Neural crest cell (in vitro differentiated cells): ENCODE results near the gene MYLK4. TPM values are rescaled to one million over a fixed set of nuclear protein-coding genes. Genes with fewer than 3 reads are reported as not detected.

ENCODE experiments used
- DNase-seq: peaks from one replicate; pipeline ENCODE4 v3.0.0; 2021; ENCODE audit warnings: low read depth, mixed read lengths, low spot score
- H3K27ac Mint-ChIP-seq: one replicate; pipeline ENCODE4 v1.8.0; 2021; ENCODE audit warnings: mild to moderate bottlenecking, mixed read lengths; ENCODE audit not compliant: unreplicated experiment
- H3K27me3 Mint-ChIP-seq: 2 replicates; pipeline ENCODE4 v1.8.0; 2021; ENCODE audit warnings: low read depth, mild to moderate bottlenecking, mixed read lengths
- H3K36me3 Mint-ChIP-seq: 2 replicates; pipeline ENCODE4 v1.8.0; 2021; ENCODE audit warnings: low read depth, mild to moderate bottlenecking, mixed read lengths
- H3K4me1 Mint-ChIP-seq: 2 replicates; pipeline ENCODE4 v1.8.0; 2021; ENCODE audit warnings: mixed read lengths
- H3K4me3 Mint-ChIP-seq: one replicate; pipeline ENCODE4 v1.8.0; 2021; ENCODE audit warnings: mild to moderate bottlenecking, mixed read lengths
- H3K9me3 Mint-ChIP-seq: 2 replicates; pipeline ENCODE4 v1.8.0; 2021; ENCODE audit warnings: mixed read lengths
- long read RNA-seq: library from polyadenylated mRNA; unstranded; transcript quantifications from one replicate; pipeline ENCODE4 v2.0.0, GENCODE V29; 2020
- total RNA-seq: library from RNA; stranded (reverse); gene quantifications from 2 replicates; pipeline ENCODE4 v1.2.1, GENCODE V29; 2021
- TF ChIP-seq, protein P1 (sequence below): fragments of 200-600 bp; sonication (generic); conservative IDR thresholded peaks from 2 replicates; pipeline ENCODE4 v1.5.0; 2021; ENCODE audit warnings: antibody characterized with exemption, mild to moderate bottlenecking

The MYLK4 gene
- 0.80 and 0.96 TPM in 2 replicates for total RNA-seq
- long read RNA-seq = 0 reads

- no peaks in the 10 kb centered on the region for H3K9me3 Mint-ChIP-seq
- H3K27ac Mint-ChIP-seq = no peak within 1 kb of the TSS
- no peak for DNase-seq
- H3K4me1 Mint-ChIP-seq = peaks cover 18% of the 10 kb centered on the region
- peaks cover 33% of the 10 kb centered on the region for H3K27me3 Mint-ChIP-seq
- no peaks in the 10 kb centered on the region for H3K36me3 Mint-ChIP-seq
- TF ChIP-seq, protein P1, sequence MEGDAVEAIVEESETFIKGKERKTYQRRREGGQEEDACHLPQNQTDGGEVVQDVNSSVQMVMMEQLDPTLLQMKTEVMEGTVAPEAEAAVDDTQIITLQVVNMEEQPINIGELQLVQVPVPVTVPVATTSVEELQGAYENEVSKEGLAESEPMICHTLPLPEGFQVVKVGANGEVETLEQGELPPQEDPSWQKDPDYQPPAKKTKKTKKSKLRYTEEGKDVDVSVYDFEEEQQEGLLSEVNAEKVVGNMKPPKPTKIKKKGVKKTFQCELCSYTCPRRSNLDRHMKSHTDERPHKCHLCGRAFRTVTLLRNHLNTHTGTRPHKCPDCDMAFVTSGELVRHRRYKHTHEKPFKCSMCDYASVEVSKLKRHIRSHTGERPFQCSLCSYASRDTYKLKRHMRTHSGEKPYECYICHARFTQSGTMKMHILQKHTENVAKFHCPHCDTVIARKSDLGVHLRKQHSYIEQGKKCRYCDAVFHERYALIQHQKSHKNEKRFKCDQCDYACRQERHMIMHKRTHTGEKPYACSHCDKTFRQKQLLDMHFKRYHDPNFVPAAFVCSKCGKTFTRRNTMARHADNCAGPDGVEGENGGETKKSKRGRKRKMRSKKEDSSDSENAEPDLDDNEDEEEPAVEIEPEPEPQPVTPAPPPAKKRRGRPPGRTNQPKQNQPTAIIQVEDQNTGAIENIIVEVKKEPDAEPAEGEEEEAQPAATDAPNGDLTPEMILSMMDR = no peak
- H3K4me3 Mint-ChIP-seq = no peak within 1 kb of the TSS
Observed at GRCh38 chr6:2750832-2751231, at the start of gene MYLK4. TSS of gene MYLK4 (minus strand) at chr6:2750922. CDS start at chr6:2749294, 1,628 bp downstream.

DNA sequence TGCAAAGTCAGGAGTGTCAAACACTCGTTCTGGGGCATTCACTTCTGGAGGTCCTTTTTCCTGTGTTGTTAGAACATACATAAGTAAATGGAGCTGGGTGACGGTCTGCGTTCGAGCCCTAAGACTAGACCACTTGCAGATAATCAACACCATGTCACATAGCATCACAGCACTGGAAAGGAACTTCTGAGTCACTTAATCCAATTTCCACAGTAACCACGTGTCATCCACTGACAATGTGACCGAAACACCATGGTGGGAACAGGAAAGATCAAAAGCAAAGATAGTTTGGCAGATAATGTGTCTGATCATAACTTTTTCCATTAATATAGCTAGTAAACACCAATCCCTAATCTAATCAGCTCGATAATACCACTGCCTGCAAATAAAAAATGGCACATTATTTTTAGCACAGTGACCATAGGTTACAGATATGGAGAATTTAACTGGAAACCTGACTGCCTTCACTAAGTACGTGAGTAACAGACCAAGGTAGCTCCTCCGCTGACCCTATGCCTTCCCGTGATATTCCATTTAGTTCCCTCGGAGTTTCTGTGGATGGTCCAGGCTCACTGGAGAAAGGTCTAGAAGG lies 49.3 kb upstream of the MYLK4 start:
- no peaks in the 10 kb centered on the region for H3K36me3 Mint-ChIP-seq
- TF ChIP-seq, protein P1 = no peak
- peak overlapping the region; percentile 8 for H3K27ac Mint-ChIP-seq
- no peak for DNase-seq
- H3K4me1 Mint-ChIP-seq = peaks cover 16% of the 10 kb centered on the region
- H3K9me3 Mint-ChIP-seq = no peaks in the 10 kb centered on the region
- H3K27me3 Mint-ChIP-seq = no peaks in the 10 kb centered on the region
- H3K4me3 Mint-ChIP-seq = no peak overlapping the region

DNA sequence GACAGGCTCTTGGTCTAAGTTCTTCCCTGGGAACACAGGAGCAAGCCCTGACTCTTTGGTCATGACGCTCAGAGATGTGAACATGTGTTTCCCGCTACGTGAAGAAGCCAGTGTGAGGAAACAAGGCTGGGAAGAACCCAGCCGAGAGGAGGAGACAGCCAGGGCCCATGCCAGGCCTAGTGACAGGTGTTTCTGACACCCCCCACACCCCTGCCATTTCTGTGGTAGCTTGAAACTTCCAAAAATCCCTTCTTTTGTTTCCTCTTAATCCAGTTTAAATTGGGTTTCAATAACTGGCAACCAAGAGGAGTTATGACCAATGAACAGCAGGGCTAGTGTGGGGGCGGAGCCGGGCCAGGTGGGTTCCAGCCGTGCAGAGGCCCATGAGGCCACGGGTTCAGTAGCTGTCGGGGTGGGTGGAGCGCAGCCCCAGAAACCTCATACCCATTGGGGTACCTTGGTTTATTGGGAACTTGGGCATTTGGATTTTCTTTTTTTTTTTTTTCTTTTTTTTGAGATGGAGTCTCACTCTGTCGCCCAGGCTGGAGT lies 47.9 kb upstream of the MYLK4 start:
- peak overlapping the region; percentile 35 for H3K27ac Mint-ChIP-seq
- H3K4me1 Mint-ChIP-seq = peaks cover 16% of the 10 kb centered on the region
- H3K4me3 Mint-ChIP-seq = no peak overlapping the region
- DNase-seq = no peak
- TF ChIP-seq, protein P1 = no peak
- H3K9me3 Mint-ChIP-seq = no peaks in the 10 kb centered on the region
- no peaks in the 10 kb centered on the region for H3K36me3 Mint-ChIP-seq
- no peaks in the 10 kb centered on the region for H3K27me3 Mint-ChIP-seq

DNA sequence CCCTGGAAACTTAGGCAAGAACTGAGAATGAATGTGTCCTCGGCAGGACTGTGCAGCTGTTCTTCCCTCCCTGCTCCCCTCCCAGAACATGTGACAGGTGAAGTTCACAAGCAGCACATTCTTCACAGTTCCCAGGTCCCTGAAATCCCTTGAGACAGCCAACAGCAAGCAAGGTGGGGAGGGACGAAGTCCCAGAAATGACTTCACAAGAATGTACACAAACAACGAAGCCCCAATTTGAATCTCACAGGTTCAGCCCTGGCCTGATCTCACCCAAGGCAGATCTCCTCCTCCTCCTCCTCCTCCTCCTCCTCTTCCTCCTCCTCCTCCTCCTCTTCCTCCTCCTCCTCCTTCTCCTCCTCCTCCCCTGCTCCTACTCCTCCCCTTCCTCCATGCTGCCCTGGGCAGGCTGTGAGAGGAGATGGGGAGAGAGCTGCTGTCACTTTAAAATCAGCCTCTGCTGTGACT lies 46.9 kb upstream of the MYLK4 start:
- TF ChIP-seq, protein P1 = no peak
- H3K4me1 Mint-ChIP-seq = peaks cover 16% of the 10 kb centered on the region
- H3K4me3 Mint-ChIP-seq = no peak overlapping the region
- H3K27me3 Mint-ChIP-seq = no peaks in the 10 kb centered on the region
- no peaks in the 10 kb centered on the region for H3K36me3 Mint-ChIP-seq
- H3K27ac Mint-ChIP-seq = no peak overlapping the region
- no peak for DNase-seq
- no peaks in the 10 kb centered on the region for H3K9me3 Mint-ChIP-seq

DNA sequence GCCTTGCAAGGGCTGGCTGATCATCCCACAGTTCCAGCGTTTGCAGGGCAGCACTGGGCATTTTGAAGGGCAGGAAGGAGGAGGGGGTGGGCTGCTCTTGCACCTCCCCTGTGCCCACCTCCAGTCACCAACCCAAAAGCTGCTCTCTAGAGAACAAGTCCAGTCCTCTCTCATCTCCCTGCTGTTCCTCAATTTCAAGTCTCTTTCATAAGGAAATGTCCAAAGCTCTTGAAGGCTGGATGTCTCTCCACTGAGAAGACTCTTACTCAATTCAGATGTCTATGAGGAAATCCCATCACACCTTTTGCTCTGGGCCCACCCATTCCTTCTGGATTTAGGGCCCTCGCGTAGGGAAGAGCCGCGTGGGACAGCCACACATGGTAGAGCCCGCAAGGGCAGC lies 46.1 kb upstream of the MYLK4 start:
- Mint-ChIP-seq H3K4me3 (no peak overlapping the region), H3K27me3 (no peaks in the 10 kb centered on the region), H3K36me3 (no peaks in the 10 kb centered on the region), H3K27ac (no peak overlapping the region), H3K4me1 (peaks cover 16% of the 10 kb centered on the region), H3K9me3 (no peaks in the 10 kb centered on the region)
- DNase-seq = no peak
- TF ChIP-seq, protein P1 = no peak
